HG03558 (cell line): ENCODE measurements around the gene ATP5PB.

Source experiments
- ATAC-seq: cut with Tn5 transposase; IDR thresholded peaks from one replicate; pipeline ENCODE4 v1.9.1; 2021; ENCODE audit warnings: moderate number of reproducible peaks; ENCODE audit not compliant: unreplicated experiment; ENCODE audit errors: extremely low read depth

Gene ATP5PB

GRCh38 chr1:111446546-111446945 is 2.7 kb upstream of the ATP5PB start:
- no peak for ATAC-seq

DNA sequence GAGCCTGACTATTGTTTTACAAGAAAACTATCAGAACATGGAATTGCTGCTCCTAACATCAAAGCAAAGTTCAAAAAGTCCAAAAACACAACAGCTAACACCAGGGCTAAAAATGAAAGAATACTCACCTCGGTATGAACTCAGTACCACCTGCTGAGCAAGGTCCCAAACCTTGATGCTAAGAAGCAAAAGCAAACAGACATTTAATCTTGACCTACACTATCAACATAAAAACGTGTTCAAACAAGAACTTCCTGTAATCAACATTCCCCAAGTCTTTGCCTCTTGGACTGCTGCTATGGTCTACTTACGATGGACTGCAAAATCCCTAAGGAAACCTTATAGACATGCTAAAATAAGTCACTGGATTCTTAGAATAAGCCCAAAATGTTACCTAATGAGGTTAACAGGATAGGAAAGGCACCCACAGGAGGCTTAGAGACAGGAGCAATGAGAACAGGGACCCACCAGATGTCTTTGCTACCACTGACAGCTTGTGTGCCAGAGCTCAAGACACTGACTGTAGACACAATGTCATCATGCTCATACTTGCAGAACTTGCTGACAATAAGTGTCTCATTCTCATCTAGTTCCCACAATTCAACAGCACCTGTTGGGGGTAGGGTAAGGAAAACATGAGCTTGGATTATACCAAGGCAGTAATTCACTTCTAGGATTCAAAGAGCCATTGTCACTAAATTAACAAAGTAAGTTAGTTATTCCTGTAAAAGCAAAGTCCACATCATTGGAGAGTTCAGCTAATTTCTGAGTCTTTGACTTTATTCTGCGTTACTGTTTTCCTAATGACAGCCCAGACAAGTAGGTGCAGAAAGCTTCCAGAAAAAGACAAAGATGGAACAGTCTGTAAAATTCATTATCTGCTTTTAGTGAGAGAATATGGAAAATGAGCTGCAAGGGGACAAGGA is 2.0 kb upstream of the ATP5PB start:
- ATAC-seq = no peak

DNA sequence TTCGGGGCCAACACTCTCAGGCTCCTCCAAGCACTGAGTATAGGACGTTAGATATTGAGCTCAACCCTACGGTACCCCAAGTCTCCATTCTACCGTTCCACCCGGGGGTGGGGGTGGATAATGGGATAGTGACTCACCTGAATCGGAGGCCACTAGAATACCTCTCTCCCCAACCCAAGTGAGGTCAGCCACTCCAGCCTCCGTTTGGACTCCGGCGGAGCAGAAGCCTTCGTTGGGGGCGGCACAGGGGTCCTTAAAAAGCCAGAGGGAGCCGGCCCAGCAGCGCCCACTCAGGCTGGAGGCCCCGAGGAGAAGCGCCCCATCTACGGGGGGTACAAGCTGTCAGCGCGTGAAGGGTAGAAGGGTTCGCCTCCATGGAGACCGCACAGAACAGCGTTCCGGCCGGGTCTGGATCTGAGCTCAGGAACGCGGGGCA is 764 bp upstream of the ATP5PB start:
- ATAC-seq = no peak

- no peak for ATAC-seq
Measured at GRCh38 chr1:111449703-111450017, 396 bp downstream of the ATP5PB start.

- no peak for ATAC-seq
Measured at GRCh38 chr1:111450185-111450584, 921 bp downstream of the ATP5PB start.

GRCh38 chr1:111452581-111452980 is 3.3 kb downstream of the ATP5PB start:
- ATAC-seq = no peak

GRCh38 chr1:111453706-111454105 is 4.4 kb downstream of the ATP5PB start:
- ATAC-seq = no peak

- no peak for ATAC-seq
Measured at GRCh38 chr1:111454859-111455641, 5.8 kb downstream of the ATP5PB start.

GRCh38 chr1:111455642-111456031 is 6.4 kb downstream of the ATP5PB start:
- no peak for ATAC-seq

DNA sequence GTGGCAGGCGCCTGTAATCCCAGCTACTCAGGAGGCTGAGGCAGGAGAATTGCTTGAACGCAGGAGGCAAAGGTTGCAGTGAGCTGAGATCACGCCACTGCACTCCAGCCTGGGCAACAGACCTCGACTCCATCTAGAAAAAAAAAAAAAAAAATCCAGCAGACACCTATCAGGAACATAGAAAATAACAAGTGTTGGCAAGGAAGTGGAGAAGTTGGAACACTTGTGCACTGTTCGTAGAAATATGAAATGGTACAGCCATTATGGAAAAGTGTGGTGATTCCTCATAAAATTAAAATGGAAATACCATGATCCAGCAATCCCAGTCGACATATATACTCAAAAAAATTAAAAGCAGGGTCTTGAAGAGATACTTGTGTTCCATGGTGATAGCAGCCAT is 12.5 kb downstream of the ATP5PB start:
- ATAC-seq = no peak

- no peak for ATAC-seq
Measured at GRCh38 chr1:111462370-111463028, 13.2 kb downstream of the ATP5PB start.

GRCh38 chr1:111463029-111463683 is 13.9 kb downstream of the ATP5PB start:
- ATAC-seq = no peak

DNA sequence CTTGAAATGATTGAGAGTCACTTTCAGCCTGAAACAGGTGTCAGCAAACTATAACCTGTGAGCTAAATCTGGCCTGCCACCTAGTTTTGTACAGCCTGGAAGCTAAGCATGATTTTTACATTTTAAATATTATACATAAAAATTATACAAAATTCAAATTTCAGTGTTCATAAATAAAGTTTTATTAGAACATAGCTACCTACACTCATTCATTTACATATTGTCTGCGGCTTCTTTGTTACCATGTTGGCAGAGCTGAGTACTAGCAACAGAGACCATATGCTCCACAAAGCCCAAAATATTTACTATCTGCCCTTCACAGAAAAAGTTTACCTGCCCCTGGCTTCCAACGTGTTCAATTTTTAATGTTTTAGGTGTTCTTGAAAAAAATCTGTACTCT is 16.5 kb downstream of the ATP5PB start:
- ATAC-seq = no peak

- no peak for ATAC-seq
Measured at GRCh38 chr1:111466480-111466879, 17.2 kb downstream of the ATP5PB start.

GRCh38 chr1:111467865-111468716 is 18.8 kb downstream of the ATP5PB start:
- ATAC-seq = no peak

- no peak for ATAC-seq
Measured at GRCh38 chr1:111468717-111469100, 19.4 kb downstream of the ATP5PB start.

GRCh38 chr1:111469539-111469938 is 20.3 kb downstream of the ATP5PB start:
- no peak for ATAC-seq

GRCh38 chr1:111470596-111470995 is 21.3 kb downstream of the ATP5PB start:
- no peak for ATAC-seq

DNA sequence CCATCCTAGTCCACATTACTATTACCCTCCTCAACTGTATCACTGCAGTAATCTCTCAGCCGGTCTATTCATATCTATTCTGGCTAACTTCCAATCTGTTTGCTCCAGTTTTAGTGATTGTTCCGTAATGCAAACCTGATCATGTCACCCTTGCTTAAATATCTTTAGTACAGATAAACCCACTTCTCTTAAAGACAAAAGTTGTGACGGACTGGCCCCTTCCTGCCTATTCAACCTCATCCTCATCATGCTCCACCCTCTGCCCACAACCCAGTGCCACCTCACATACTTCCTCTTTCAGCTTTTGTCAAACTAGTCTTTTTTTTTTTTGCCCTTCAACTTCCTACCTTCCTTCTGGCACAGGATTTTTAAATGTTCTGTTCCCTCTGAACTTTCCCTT is 21.7 kb downstream of the ATP5PB start:
- ATAC-seq = no peak

DNA sequence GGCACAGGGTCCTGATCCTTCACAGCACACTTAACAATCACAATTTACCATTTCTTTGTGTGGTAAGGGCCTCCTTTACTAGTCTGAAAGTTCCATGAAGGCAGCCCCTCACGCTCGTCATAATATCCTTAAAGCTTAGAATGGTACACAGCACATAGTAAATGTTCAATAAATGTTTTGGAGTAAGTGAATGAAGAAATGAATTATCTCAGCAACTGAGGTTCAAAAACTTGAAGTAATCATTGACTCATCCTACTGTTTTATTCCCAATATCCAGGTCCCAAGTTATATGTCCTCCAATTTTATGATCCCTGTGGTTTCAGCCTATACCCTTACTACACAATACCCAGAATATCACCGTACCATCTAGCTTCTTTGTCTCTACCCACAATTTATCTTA is 22.3 kb downstream of the ATP5PB start:
- no peak for ATAC-seq
